Colon (tissue), 2 donors: ENCODE measurements around the gene PLAC1.

Source experiments
- FAIRE-seq: peaks from 2 replicates; lab custom pipeline; 2012; peaks lifted over from hg19 to GRCh38; lab: Jason Lieb, UNC
- donor health status: control.
- donor health status: control.

Gene PLAC1

DNA sequence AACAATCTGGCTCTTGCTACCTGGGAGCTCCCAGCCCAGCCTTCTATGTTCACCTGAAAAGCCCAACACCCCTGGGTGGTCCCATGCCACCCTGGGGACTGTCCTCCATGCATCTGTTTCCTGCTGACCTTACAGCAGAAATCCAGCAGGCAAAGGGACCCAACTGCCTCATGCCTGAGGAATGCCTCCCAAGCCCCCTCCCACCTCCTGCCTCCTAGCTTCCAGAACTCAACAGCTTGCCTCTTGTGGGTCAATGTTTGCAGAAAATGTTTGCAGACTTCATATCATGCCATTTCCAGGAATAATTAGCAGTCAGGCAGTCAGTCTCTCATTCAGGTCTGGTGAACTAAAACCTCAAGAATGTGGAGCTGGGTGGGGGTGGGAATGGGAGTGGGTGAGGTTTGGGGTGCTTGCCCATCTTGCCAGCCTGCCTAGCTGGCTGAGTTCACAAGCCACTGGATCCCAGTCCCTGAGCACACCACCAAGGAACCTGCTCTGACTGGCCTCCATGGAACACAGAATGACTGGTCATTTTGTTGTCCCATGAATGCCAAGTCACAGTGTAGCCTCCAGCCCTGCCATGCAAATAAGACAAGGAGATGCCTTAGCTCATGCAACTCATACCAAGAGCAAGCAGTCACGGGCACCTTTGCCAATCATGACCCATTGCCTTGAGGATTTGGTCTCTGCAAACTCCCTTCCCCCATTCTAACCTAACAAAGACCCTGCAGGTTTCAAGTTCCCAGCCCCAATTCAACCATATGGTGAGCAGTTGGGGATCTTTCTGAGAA is 12.1 kb upstream of the PLAC1 start:
- no peak for FAIRE-seq

DNA sequence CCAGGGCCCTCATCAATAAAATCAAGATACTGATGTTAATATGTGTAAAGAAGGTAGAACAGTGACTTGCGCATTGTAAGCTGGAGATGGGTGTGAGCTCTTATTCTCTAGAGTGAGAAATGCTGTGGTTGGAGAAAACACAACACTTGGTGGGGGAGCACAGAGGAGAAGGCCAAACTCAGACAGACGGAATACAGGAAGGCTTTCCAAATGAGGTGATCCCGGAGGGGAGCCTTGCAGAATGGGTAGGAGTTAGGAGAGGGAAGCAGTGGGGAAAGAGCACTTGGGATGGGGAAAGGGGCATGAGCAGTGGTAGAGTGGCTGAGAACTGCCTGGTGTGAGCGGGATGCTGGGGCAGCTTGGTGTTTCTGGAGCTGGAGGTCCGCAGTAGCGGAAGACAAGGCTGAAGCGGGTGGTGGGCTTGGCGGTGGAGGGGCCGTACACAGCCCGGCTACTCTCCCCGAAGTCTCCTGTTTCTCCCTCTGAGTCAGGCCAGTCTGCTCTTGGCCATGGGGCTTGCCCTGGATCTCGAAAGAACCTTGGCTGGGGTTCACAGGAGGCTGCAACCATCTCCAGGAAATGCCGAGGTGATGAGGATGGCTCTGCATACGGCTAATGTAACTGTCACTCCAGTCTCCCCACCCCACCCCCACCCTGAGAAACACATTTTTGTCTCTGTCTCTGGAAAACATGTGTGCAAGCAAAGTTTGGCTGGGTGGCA is 11.3 kb upstream of the PLAC1 start:
- FAIRE-seq, result no peak

DNA sequence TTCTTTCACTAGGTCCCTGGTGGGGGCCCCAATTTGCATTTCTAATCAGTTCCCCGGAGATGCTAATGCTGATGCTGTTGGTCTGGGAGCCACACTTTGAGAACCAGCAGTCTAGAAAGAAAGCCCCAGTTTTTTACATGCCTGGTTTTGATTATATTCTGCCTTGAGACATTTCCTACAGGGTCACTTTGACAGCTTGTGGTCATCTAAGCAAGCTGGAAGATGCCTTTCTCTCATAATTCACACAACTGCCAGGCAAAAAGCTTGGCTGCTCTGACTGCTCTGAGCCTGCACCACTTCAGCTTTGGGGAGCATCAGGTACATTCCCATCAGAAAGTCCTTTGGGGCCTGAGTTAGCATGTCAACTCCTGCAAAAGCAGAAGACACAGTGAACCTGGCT is 5.9 kb upstream of the PLAC1 start:
- FAIRE-seq, result no peak

DNA sequence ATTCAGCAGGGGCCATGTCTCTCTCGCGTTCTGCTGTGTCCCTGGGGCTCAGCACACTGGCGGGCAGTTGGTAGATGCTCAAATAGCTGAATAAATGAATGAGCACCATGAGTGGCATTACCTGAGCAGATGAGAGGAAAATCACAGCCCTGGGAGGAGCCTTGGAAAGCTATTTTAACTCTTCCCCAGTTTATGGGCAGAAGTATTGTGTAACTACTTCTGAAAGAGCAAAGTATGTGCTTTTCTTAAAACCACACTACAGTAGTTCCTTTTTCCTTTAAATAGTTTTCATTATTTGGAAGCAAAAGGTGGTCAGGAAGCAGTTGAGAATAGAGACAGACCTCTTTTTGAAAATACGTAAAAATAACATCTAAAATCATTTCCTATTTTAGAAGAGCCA is 3.0 kb upstream of the PLAC1 start:
- FAIRE-seq, result no peak

DNA sequence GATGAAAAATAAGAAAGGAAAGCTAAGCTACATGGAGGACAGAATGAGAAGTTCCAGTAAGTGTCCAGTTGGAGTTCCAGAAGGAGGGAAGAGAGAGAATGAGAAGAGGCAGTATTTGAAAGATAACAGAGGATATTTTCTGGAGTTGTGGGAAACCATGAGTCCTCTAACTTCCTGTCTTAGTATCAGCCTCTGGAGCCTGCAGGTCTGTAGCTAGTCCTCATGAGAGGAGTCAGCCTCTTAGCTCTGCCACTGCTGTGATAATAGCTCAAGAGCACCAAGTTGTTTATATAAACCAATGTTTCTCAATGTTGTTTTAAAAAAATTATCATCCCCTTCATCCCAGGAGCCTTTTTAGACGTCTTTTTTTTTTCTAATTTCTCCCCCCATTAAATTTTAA is 2.4 kb upstream of the PLAC1 start:
- FAIRE-seq, result no peak

DNA sequence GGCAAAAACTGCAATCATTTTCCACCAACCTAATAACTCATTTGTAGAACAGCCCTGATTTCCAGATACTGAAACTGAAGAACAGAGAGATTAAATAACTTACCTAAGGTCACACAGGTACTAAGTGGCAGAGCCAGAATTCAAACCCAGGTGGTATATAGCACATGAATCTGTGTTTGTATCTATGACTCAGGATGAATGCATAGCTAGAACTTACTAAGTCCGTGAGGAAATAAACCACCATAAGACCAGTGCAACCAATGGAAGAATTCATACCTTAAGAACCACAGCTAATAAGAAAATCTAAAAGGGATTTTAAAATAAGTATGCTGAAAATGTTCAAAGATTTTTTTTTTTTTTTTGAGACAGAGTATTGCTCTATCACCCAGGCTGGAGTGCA is 1.5 kb upstream of the PLAC1 start:
- no peak for FAIRE-seq

DNA sequence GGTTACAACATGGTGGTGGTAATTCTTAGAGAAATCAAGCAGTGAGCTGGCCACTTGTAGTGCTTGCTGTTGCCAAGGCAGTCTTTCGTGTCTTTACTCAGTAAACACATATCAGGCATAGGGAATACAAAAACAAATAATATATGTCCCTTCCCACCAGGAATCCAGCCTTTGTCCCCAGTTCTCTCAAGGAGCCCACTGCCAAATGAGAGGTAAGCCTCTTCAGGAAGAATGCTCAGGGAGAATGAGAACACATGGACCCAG is 421 bp upstream of the PLAC1 start:
- no peak for FAIRE-seq

DNA sequence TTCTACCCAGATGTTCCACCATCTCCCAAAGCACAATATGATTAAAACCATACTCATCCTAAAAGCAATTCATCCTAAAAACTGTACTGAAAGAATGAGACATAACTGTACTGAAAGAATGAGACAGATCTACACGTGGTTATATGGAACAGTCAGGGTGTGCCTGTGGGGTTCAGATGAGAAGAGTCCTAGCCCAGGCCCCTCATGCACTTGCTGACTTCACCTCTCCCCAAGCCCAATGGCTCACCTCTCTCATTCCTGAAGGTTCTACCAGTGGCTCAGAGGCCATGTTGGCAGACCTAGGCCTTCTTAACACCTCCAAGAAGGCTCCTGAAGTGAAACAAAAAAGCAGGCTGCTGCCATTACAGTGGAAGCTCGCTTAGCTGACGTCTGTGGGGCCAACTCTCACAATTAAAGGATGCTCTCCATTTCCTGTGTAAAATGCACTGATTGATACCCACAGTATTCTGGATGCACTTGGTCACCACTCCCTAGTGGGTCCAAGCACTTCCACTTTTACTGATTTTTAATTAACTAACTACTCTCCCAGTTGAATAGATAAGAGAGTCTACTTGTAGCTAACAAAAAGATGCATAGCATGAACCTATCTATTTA is 3.8 kb downstream of the PLAC1 start:
- FAIRE-seq, result no peak

DNA sequence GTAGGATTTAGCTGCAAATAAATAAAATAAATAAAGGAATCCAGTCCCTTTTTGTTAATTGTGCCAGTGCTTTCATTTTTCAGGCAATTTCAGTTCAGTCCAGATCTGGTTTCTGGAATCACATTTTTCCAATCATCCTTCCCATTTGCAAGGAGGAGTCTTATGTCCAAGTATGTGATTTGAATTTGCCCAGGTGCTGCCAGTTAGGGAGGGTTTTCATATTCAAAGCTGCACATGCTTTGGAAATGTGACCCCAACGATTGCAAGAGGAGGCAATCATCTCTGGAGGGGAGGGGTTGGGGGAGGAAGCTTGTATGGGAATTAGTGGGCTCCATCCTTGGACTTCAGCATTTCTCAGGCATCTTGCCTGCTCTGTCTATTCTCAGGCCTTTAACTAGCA is 4.4 kb downstream of the PLAC1 start:
- FAIRE-seq, result no peak

DNA sequence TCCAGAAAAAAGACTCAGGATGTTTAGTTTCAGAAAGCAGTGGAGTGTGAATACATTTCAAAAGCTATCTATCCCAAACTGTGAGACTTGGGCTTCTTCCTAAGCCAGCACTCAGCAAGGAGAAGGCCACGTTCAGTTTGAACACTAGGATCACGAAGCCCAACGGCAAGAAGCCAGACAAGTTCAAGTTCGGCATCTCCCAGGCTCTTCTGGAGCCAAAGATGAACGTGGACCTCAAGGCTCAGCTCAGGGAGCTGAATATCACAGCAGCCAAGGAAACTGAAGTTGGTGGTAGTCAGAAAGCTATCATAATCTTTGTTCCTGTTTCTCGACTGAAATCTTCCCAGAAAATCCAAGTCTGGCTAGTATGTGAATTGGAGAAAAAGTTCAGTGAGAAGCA is 7.6 kb downstream of the PLAC1 start:
- FAIRE-seq, result no peak

DNA sequence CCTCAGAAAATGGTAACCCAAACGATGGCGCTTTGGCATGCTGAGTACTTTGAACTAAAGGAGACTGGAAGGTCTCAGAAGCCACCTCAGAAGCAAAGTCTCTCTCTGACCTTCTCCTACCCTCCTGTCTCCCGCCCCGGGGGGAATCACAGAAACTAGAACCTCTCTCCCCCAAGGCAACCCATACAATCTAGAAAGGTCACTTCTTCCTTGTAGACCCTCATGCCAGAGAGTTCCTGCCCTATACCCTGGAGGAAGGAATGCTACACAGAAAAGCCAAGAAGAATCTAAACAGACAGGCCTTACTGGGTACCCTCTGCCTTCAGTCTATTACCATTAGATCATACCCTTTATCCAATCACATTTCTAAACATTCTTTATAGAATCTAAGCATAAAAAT is 8.5 kb downstream of the PLAC1 start:
- FAIRE-seq, result peak; percentile 62

DNA sequence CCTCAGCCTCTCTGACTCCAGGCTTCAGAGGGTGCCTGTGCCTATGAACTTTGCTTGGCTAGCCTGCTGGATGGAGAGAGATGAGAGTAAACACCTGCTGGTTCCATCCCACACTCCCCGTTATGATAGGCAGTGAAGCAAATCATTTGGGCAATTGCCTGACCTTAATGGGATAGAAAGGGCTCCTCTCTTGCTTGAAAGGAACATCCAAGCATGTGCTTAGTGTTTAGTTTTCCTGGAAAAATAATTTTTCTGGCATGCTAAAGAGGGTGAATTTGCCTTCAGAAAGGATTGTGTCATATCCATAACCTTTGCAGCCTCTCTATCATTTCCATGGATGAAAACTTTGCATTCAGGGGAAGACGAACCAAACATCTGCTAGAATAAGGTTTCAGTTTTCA is 10.8 kb downstream of the PLAC1 start:
- FAIRE-seq, result no peak

DNA sequence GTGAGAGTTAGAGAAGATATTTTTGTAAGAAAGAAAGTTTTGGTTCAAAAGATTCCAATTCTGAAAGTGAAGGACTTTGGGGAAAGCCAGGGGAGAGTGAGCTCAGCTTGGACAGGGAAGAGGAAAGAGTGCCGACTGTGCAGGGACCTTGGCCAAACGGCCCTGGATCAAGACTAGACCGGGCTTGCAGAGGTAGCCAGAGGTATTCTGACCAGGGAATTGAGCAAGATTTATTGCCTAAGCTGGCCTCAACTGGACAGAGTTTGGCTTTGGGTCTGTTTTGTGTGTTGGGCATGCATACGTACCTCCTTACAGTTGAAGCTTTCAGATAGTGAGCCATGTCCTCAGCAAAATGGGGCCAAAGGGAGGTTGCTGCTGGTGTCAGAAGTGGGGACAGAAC is 11.6 kb downstream of the PLAC1 start:
- no peak for FAIRE-seq

DNA sequence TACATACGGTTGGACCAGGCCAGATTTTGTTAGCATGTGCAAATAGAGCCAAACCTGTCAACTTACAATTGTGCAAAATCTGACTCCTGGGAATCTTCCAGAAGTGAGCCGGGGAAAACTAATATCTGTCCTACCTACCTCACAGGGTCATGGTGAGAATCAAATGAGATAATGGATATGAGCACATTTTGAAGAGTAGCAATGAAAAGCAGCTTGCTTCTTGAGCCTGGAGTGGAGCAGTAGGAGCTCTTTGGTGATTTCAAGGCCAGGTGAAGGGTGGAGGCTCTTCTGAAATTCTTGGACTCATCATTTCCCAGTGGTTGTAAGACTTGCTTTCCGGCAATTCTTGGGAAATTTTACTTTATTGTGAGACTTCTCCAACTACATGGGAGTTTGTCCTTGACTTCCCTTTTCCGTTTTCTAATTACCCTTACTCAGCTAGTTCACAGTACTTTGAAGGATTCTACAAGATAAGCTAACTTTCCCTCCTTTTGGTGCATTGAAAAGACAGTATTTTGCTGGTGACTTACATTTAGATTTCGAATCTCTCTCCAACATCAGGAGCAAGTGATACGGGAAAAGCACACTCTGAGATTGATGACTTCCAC is 12.2 kb downstream of the PLAC1 start:
- no peak for FAIRE-seq

DNA sequence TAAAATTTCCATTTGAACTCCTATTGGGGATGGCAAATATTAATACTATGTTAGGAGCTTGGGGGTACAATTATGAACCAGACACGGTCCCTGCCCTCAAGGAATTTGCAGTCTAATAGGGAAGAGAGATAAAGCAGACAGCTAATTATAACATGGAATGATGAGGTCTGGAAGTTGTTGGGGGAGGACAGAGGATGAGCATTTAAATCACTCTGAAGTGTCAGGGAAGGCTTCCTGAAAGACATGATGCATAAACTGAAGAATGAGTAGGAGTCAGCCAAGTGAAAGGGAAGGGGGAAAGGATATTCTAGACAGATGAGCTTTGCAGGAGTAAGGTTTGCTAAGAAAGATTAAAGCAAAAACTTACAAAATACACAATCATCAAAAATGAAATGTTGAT is 15.9 kb downstream of the PLAC1 start:
- FAIRE-seq, result no peak

DNA sequence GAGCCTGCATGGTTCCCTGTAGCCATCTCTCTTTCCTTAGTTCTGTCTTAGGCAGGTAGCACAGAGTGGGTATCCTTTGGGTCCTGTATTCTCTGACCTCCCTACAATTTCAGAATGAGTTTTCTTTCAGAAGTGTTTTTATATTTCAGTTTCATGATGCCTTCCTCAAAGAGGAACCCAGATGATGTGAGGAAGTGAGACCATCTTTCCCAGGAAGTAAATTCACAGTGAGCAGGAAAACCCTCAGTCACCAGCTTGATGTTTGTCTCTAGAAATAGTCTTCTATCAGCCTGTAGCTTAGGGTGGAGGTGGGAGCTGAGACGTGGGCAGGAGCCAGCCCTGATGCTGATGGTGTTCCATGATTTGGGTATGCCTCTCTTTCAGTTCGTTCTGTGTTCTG is 16.9 kb downstream of the PLAC1 start:
- FAIRE-seq, result no peak

DNA sequence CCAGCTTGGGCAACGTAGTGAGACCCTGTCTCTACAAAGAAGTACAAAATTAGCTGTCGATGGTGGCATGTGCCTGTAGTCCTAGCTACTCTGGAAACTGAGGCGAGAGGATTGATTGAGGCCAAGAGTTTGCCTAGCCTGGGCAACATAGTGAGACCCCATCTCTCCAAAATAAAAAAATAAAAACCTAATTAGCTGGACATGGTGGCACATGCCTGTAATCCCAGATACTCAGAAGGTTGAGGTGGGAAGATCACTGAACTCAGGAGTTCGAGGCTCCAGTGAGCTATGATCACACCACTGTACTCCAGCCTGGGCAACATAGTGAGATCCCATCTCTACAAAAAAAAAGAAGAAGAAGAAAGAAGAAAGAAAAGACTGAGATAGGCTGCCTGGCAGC is 17.4 kb downstream of the PLAC1 start:
- FAIRE-seq, result no peak

DNA sequence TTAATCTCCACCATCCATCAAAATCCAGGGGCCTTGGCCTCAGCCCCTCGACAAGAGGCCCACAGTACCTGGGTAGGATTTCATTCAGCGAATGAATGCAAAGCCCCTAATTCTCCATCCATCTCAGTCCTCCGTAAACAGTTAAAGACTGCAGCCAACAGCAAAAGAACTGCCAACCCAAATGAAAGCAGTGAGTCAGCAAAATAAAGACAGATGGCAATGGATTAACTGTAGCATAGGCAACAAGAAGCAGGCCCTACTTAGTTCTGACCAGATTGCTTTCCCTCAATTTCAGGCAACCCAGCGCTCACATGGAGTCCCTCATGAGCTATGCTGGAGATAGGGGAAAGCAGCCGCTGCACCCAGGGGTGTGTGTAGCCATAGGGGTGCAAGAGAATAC is 21.4 kb downstream of the PLAC1 start:
- no peak for FAIRE-seq

DNA sequence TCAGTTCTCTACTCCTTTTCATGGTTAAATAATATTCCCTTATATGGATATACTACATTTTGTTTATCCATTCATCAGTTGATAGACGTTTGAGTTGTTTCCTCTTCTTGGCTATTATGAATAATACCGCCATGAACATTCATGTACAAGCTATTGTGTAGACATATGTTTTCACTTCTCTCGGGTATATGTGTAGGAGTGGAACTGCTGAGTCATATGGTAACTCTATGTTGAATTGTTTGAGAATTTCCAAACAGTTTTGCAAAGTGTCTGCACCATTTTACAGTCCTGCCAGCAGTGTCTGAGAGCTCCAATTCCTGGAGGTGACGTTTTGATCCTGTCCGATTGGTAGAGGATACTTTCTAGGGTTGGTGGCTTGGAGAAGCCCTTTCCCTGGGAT is 23.6 kb downstream of the PLAC1 start:
- FAIRE-seq, result no peak

DNA sequence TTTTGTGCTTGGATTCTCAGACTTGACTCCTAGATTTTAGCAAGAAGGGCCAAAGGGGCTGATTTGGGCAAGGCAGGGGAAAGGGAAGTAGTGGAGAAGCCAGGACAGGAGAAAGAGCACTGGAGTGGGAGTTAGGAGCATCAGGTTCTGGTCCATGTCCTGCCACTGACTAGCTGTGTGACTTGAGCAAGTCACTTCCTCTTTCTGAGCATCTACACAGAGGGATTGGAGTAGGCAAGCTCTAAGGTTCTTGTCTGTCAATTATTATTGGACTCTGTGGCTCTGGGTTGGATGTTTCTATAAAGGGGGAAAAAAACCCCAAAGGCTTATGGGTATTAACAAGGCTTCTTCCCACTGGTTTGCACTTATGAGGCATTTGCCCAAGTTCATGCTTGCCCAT is 24.4 kb downstream of the PLAC1 start:
- no peak for FAIRE-seq

DNA sequence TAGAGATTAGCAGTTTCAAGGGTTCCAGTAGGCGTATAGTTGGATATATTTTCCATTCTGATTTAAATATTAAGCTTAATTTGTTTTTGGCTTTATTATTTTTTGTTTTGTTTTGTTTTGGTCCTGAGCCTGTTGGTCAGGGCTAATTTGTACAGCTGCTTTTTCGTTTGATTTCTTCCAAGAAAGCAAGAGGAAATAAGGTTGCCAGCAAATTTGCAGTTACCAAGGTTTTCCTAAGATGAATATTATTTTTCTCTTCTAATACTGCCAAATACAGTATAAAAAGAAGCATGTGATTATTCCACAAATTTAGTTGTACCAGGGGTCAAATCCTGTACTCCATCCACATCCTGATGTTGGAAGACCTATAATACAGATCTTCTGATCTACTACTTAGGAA is 24.9 kb downstream of the PLAC1 start:
- FAIRE-seq, result no peak

DNA sequence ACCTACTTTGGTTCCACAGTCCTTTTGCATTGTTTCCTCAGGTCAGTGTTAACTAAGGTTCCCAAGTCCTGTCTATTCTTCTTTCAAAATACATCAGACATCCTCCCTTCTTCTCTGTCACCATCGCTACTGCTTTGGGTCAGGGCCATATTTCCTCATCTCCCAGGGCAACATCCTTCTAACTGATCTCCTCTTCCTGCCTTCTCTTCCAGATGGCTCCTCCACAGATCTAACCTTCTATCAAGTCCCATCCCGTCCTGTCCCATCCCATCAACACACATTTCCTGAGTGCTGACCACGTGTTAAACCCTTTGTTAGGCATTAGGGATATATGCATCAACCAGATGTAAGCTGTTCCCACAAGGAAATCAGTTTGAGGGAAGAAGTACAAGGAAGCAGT is 25.9 kb downstream of the PLAC1 start:
- no peak for FAIRE-seq
